Activated naive CD4-positive, alpha-beta T cell (primary cell): ENCODE measurements around the gene SUN1.

Experiments used
- DNase-seq, 4 experiments: peaks; one replicate each; lab custom pipeline; 2025; lab: John Stamatoyannopoulos, UW

SUN1 gene

DNA sequence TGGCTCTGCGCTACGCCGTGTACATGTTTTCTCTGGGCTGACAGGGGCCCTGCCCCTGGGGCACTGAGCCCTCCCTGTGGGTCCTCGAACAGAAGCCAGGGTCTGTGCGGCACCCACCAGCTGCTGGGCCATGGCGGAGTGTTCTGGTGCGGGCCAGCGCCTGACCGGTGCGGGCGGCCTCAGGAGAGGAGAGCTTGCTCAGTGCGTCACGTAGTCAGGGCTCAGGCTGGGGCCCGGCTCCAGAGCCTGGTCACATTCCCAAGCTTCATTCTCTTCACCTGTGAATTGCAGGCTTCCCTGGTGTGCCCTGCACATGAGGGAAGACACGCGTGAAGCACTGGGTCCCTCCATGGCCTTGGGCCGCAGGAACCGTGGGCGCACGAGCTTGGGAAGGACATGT is 59.5 kb downstream of the SUN1 start:
- no peak for DNase-seq

- DNase-seq, result no peak
Observed at GRCh38 chr7:892648-893593, 60.6 kb downstream of the SUN1 start.

GRCh38 chr7:893686-894085 is 61.4 kb downstream of the SUN1 start:
- DNase-seq, result no peak

DNA sequence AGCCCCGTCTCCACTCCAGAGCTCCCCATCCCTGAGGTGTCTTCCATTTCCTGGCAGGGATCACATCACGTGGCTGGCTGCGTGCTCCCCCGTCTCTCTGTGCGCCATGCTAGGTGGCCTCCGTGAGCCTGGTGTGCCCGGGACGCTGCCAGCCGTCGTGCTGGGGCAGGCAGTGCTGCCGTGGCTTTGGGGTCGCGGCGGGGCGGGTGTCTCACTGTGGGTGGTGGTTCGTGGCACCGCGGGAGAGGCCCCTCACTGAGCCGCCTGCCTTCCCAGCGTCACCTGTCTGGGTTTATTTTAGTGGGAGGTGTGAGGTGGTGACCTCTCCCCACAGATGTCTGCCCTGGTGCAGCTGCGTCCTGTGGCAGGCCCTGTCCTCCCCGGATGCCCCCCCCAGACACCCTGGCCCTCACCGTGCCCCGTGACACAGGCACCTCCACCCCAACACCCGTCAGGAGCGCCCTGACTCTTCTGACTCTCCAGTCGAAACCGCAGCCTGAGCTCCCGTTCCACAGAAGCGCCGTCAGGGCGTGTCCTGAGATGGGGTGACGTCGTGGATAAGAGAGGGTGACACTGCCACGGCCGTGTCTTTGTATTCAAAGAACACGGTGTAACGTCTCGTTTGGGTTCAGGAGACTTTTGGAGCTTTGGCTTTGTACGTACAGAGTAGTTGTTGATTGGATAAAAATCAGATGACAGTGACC is 62.0 kb downstream of the SUN1 start:
- DNase-seq, result no peak

DNA sequence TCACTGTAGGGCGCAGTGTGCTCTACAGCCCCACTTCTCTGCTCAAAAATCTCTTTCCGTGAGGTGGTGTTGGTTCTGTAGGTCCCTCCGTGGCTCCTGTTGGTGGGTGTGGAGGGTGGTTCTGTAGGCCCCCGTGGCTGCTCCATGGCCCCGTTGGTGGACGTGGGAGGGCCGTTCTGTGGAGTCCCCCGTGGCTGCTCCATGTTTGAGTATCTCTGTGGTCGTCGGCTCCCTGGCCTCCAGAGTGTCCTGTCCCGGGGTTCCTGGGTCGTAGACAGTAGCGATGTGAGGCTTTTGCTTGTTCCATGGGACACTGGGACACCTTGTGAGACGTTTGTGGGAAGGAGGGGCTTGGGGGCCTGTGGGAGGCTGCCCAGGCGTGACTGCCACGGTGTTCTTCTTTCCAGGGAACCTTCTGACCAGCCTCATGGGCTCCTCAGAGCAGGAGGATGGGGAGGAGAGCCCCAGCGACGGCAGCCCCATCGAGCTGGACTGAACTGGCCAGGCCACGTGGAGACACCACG is 62.7 kb downstream of the SUN1 start:
- no peak for DNase-seq

GRCh38 chr7:895451-896052 is 63.3 kb downstream of the SUN1 start:
- no peak for DNase-seq

GRCh38 chr7:896346-897075 is 64.2 kb downstream of the SUN1 start:
- no peak for DNase-seq

DNA sequence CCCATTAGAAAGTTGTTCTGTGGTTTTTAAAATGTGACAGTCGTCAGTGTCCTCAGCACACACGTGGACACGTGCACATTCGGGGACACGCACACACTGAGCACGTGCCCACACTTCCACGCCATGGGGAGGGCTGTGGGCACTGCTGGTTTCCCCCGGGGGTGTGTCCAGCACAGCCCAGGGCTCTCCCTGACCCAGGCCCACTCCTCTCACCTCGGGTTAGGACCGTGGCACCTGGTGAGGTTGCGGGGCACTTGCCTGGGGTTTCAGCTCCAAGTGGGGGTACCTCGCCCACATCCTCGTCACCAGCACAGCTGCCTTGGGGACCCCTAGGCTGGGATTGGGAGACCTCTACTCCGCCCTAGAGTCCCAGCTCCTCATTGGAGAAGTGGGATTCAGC is 64.8 kb downstream of the SUN1 start:
- no peak for DNase-seq

DNA sequence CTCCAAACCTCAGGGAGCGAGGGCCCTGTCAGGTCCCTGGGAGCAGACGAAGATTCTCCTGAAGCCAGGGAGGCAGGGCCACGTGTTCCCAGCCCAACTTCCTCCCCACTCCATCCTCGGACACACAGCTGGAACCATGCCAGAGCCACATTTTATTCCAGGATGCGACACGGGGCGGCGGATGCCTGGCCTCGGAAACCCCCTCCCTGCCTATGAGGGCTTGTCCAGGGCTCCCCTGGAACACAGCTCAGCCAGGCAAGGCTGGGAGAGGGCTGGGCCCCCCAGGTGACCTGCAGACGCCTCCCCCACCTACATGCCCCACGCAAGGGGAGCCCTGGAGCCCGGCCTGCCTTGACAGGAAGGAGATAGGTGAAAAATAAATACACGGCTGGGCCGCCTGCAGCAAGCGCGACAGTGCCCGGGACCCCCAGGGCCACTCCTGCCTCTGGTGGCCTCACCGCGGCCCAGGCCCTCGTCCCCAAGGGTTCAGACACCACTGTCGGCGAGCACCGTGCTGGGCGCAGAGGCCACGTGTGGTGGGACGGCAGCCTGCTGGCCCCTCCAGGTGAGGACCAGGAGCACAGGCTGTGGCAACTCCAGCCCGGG is 65.6 kb downstream of the SUN1 start:
- DNase-seq, result no peak

DNA sequence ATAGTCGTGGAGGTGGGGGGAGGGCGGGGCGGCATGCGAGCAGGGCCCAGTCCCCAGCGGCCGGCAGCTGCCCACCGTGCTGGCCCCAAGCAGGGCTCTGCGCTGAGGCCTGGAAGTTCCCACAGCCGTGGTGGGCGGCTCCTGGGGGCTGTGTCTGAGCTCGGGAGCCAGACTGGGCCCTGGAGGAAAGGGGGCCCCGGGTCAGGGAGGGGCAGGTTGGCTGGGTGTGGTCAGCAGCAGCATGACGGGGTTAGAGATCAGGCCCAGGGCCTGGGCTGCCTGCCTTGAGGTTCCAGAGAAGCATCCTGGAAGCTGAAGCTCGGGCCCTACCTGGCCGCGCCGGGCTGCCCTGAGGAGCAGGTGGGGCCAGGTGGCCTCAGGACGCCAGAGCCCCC is 66.2 kb downstream of the SUN1 start:
- no peak for DNase-seq

DNA sequence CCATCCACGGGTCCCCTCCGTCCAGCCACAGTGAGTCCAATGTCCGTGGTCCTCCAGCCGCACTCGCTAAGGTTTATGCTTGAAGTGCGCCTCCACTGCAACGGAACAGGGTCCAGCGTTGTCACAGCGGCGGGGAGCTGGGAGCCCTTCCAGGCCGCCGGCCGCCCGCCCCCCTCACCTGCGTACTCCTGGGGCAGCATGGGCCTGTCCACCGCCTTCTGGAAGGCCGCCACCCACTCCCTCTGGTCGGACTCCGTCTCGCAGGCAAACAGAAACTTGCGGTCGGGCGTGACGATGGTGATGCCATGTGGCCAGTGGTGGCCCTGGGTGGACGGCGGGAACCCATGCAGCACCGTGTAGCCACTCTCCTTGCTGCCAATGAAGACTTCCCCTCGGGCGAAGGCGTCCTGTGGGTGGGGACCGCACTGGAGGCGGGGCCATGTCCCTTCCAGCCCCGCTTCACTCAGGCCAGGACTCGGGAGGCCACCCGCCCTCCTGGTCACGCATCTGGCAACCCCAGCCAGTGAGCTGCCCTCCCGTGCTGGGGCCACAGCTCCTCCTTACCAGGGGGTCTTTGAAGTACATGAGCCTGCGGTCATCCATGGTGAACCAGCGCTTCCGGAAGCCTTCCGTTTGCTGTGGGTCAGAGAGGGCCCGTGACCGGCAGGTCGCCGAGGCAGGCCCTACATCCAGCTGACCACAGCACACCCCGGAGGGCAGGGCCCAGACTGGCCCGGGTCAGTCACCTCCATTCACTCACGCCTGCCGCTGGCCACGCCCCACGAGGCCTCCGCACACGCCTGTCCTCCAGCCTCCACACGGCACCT is 66.8 kb downstream of the SUN1 start:
- DNase-seq, result no peak

DNA sequence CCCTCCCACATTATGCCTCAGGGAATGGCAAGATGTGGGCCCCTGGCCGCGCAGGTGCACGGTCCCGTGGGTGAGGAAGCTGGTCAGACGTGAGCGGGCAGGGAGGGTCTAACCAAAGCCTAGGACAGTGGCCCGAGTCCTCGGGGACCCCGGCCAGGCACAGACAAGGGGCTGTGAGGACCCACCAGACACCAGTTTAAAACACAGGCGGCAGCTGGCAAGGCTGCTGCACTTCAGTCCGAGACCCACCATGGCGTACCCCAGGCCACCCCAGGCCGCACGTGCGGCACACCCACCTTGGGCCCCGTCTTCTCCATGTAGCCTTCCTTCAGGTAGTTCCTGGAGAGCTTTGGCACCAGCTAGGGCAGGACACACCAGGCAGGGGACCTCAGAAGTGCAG is 67.5 kb downstream of the SUN1 start:
- DNase-seq, result no peak

GRCh38 chr7:900331-901040 is 68.2 kb downstream of the SUN1 start:
- no peak for DNase-seq

DNA sequence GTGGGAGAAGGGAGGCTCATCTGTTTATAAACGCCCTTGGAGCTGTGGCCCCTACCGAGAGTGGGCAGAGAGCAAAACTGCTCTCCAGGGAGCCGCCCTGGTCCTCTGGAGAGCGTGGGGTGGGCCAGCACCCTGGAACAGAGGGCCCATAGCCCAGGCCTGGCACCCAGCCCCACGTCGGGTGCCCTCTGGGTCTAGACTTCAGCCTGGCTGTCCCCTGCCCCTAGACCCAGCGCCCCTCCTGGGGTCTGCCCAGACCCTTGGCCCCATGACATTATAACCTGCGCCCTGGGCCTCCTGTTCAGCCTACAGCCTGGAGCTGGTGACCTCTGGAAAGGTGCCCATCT is 68.7 kb downstream of the SUN1 start:
- DNase-seq, result no peak

DNA sequence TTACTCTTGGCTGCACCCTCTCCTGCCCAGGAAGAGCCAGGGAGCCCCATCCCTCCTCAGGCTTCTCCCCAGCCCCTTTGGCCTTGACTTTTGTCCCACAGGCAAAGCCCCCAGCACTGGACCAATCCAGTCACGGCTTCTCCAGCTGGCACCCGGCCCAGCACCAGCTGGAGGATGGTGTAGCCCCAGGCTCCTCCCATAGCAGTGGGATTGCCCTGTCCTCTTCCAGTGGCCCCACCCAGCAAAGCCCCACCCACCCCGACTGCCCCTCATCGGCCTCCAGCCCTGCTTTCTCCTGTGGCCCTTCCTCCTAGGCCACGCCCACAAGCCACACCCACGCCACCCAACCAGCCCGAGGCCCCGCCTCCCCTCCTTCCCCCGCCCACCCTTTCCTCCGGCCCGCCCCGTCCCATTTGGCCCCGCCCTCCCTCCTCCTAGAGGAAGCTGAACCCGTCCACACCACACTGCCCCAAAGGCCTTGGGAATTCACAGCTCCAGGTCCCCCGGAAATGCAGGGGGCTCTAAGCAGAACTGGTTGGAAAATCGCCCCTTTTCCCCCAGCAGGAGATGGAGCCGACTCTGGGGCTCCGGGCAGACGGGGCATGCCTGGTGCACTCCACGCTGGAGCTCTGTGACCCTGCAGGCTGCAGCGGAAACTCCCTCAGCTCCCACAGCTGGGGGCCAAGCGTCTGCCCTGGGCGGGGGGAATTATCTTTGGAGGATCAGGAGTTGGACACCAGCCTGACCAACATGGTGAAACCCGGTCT is 69.3 kb downstream of the SUN1 start:
- peak in 1 of 4 experiments; percentile 27 for DNase-seq

- DNase-seq, result no peak
Observed at GRCh38 chr7:902996-903395, 70.7 kb downstream of the SUN1 start.

DNA sequence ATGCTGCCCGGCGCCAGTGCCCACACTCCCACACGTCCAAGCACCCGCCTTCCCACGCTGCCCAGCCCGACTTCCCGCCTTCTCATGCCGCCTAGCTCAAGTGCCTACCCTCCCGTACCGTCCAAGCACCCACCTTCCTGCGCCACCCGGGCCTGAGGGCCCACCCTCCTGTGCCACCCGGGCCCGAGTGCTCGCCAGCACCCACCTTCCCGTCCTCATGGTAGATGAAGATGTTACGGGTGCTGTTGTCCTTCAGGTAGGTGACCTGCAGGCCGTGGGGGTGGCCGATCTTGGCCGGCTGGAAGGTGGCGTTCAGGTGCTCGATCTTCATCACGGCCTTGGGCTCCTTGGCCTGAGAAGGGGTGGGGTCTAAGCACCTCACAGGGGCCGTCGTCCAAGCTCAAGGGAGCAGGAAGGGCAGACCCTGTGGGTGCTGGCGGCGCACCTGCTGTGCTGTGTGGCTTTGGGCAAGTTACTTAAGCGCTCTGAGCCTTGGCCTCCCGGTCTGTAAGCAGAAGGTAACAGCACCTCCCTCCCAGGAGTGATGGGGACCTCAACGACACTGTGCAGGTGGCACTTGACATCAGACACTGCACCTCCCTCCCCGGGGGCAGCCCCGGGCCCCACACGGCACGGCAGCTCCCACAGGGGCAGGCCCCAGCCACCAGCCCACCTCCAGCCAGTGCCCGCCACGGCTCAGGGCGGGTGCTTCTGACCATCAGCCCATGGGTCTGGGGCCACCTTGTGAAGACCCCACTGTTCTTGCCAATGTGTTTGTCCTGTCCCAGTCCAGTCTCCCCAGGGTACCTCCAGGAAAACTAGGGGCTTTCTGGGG is 71.9 kb downstream of the SUN1 start:
- no peak for DNase-seq

DNA sequence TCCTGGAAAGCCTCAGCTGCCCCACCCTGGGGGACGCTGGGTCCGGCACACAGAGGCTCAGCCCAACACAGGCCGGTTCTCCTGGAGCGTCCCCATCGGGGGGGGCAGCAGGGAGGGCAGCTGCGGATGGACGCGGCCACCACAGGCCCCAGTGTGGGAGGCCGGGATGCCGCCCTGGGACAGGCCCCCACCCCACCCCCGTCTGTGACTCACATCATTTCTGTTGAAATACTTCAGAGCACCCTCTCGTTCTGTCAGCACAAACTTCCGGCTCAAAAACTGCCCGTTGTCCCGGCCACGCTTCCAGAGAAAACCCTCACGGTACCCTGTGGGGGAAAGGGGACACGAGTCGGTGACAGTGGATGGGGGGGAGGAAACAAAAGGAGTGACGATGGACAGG is 72.6 kb downstream of the SUN1 start:
- DNase-seq, result no peak

- no peak for DNase-seq
Observed at GRCh38 chr7:906776-907157, 74.5 kb downstream of the SUN1 start.
